ENCODE measurements around the gene PLAU.
A peak's percentile ranks its signal among the peaks of the same experiment; 100 is the strongest.
"Not testable (repeated sequence)": the region's sequence is repeated elsewhere in the genome, so short reads cannot be mapped to it uniquely, and the experiment has no call there.

Gene PLAU

GRCh38 chr10:73959484-73960243, 48.7 kb downstream of the PLAU start:
- Histone ChIP-seq H3K27me3 (ENCODE audit: control insufficient read depth in 1 of 2, insufficient read depth in 2 of 2, low read length in 2 of 2) (no peaks in the 10 kb centered on the region), H3K36me3 (ENCODE audit: control insufficient read depth in 2 of 2, insufficient read depth in 2 of 2, low read length in 2 of 2) (no peaks in the 10 kb centered on the region), H3K4me3 (ENCODE audit: low read length in 2 of 2) (no peak overlapping the region), H3K4me1 (ENCODE audit: control insufficient read depth, insufficient read depth, low read length) (peaks cover 20% of the 10 kb centered on the region), H3K27ac (ENCODE audit: low read length) (no peak overlapping the region), H3K9me3 (ENCODE audit: control insufficient read depth in 2 of 2, low read length in 2 of 2) (no peaks in the 10 kb centered on the region), H3K9ac (ENCODE audit: low read length in 2 of 2) (no peak overlapping the region)

GRCh38 chr10:73962386-73962785, 51.5 kb downstream of the PLAU start:
- Histone ChIP-seq H3K9me3 (ENCODE audit: control insufficient read depth in 2 of 2, low read length in 2 of 2) (no peaks in the 10 kb centered on the region), H3K4me1 (ENCODE audit: control insufficient read depth, insufficient read depth, low read length) (peaks cover 23% of the 10 kb centered on the region)

DNA sequence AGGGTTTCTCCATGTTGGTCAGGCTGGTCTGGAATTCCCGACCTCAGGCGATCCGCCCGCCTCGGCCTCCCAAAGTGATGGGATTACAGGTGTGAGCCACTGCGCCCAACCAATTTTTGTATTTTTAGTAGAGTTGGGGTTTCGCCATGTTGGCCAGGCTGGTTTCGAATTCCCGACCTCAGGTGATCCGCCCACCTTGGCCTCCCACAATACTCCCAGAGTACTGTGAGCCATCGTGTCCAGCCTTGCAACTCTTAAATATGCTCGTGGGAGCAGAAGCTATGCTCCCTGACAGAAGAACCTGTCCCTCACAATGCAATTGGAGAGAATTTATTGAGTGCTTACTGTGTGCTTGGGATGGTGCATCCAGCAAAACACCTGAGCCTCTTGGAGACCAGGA, 52.6 kb downstream of the PLAU start:
- Histone ChIP-seq H3K27ac (ENCODE audit: low read length) (peak overlapping the region; percentile 1), H3K4me1 (ENCODE audit: control insufficient read depth, insufficient read depth, low read length) (peaks cover 32% of the 10 kb centered on the region)
- H3K4me3 ChIP-seq (ENCODE audit: low read length in 2 of 2); H3K9me3 ChIP-seq (ENCODE audit: control insufficient read depth in 2 of 2, low read length in 2 of 2); H3K27me3 ChIP-seq (ENCODE audit: control insufficient read depth in 1 of 2, insufficient read depth in 2 of 2, low read length in 2 of 2); H3K9ac ChIP-seq (ENCODE audit: low read length in 2 of 2); H3K36me3 ChIP-seq (ENCODE audit: control insufficient read depth in 2 of 2, insufficient read depth in 2 of 2, low read length in 2 of 2): not testable (repeated sequence)

More at GRCh38 chr10:73962386-73962785, 51.5 kb downstream of the PLAU start:
- Histone ChIP-seq H3K9ac (ENCODE audit: low read length in 2 of 2) (no peak overlapping the region), H3K4me3 (ENCODE audit: low read length in 2 of 2) (no peak overlapping the region), H3K36me3 (ENCODE audit: control insufficient read depth in 2 of 2, insufficient read depth in 2 of 2, low read length in 2 of 2) (no peaks in the 10 kb centered on the region), H3K27ac (ENCODE audit: low read length) (no peak overlapping the region), H3K27me3 (ENCODE audit: control insufficient read depth in 1 of 2, insufficient read depth in 2 of 2, low read length in 2 of 2) (no peaks in the 10 kb centered on the region)

GRCh38 chr10:73964743-73965142, 53.8 kb downstream of the PLAU start:
- H3K4me1 ChIP-seq (ENCODE audit: control insufficient read depth, insufficient read depth, low read length): peaks cover 41% of the 10 kb centered on the region

DNA sequence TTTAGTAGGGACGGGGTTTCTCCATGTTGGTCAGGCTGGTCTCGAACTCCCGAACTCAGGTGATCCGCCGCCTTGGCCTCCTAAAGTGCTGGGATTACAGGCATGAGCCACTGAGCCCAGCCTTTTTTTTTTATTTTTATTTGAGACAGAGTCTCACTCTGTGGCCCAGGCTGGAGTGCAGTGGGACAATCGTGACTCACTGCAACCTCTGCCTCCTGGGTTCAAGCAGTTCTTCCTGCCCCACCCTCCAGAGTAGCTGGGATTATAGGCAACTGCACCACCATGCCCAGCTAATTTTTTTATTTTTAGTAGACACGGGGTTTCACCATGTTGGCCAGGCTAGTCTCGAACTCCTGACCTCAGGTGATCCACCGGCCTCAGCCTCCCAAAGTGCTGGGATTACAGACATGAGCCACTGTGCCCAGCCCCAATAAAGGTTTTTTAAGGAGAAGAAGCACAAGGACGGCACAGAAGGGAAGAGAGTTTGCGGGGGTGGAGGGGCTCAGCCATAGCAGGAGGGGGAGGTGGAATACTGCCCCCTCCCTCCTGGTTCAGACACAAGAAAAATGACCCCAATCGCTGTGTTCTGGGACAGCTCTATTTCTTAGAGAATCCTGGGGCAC, 54.4 kb downstream of the PLAU start:
- not testable (repeated sequence) for H3K36me3 ChIP-seq (ENCODE audit: control insufficient read depth in 2 of 2, insufficient read depth in 2 of 2, low read length in 2 of 2); H3K27me3 ChIP-seq (ENCODE audit: control insufficient read depth in 1 of 2, insufficient read depth in 2 of 2, low read length in 2 of 2); H3K9me3 ChIP-seq (ENCODE audit: control insufficient read depth in 2 of 2, low read length in 2 of 2)
- H3K9ac ChIP-seq (ENCODE audit: low read length in 2 of 2): peak overlapping the region; percentile 81 to 84
- peaks cover 39% of the 10 kb centered on the region for H3K4me1 ChIP-seq (ENCODE audit: control insufficient read depth, insufficient read depth, low read length)
- peak overlapping the region; percentile 29 to 61 for H3K4me3 ChIP-seq (ENCODE audit: low read length in 2 of 2)
- H3K27ac ChIP-seq (ENCODE audit: low read length): peak overlapping the region; percentile 97

More at GRCh38 chr10:73964743-73965142, 53.8 kb downstream of the PLAU start:
- Histone ChIP-seq H3K9me3 (ENCODE audit: control insufficient read depth in 2 of 2, low read length in 2 of 2) (no peaks in the 10 kb centered on the region), H3K36me3 (ENCODE audit: control insufficient read depth in 2 of 2, insufficient read depth in 2 of 2, low read length in 2 of 2) (no peaks in the 10 kb centered on the region), H3K27me3 (ENCODE audit: control insufficient read depth in 1 of 2, insufficient read depth in 2 of 2, low read length in 2 of 2) (no peaks in the 10 kb centered on the region), H3K4me3 (ENCODE audit: low read length in 2 of 2) (no peak overlapping the region), H3K9ac (ENCODE audit: low read length in 2 of 2) (no peak overlapping the region), H3K27ac (ENCODE audit: low read length) (peak overlapping the region; percentile 97)

DNA sequence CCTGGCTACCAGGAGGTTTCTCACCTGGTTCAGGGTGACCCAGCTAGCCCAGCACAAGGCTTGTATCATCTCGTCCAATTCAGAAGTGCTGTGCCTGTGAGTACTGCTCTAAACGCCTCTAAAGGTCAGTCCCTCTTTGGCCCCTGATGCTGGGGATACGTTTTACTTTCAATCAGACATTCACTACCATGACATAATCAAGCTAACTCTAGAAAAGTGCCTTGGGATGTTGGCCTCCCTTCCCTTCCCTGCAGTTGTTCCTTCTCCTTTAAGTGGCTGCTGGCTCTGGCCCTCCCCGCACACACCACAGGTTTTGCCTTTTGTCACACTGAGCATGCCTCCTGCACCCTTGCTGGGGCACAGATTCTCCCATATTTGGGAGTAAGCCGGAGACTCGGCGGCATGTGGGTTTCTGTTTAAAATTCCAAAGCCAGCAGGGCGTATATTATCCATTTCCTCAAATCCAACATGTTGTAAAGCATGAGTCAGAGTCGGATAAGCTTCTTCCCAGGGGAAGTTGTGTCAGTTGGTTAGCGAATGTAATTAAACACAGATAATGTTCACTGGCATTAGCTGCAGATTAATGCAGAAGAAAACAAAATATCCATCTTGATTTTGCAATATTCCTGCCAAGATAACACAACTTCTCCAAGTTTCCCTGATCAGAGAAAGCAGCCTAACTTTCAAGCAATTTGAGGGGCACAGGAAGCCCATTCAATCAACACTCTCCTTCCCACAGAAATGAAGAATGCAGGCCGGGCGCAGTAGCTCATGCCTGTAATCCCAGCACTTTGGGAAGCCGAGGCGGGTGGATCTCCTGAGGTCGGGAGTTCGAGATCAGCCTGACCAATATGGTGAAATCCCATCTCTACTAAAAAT, 55.2 kb downstream of the PLAU start:
- no peaks in the 10 kb centered on the region for H3K36me3 ChIP-seq (ENCODE audit: control insufficient read depth in 2 of 2, insufficient read depth in 2 of 2, low read length in 2 of 2)
- H3K27me3 ChIP-seq (ENCODE audit: control insufficient read depth in 1 of 2, insufficient read depth in 2 of 2, low read length in 2 of 2): no peaks in the 10 kb centered on the region
- peak overlapping the region; percentile 97 for H3K27ac ChIP-seq (ENCODE audit: low read length)
- peak overlapping the region; percentile 81 to 84 for H3K9ac ChIP-seq (ENCODE audit: low read length in 2 of 2)
- no peaks in the 10 kb centered on the region for H3K9me3 ChIP-seq (ENCODE audit: control insufficient read depth in 2 of 2, low read length in 2 of 2)
- peak overlapping the region; percentile 47 to 61 for H3K4me3 ChIP-seq (ENCODE audit: low read length in 2 of 2)
- peaks cover 39% of the 10 kb centered on the region for H3K4me1 ChIP-seq (ENCODE audit: control insufficient read depth, insufficient read depth, low read length)

GRCh38 chr10:73967022-73967429, 56.1 kb downstream of the PLAU start:
- Histone ChIP-seq H3K4me3 (ENCODE audit: low read length in 2 of 2) (peak overlapping the region in 1 of 2 donors; percentile 11), H3K27ac (ENCODE audit: low read length) (peak overlapping the region; percentile 97), H3K9ac (ENCODE audit: low read length in 2 of 2) (peak overlapping the region; percentile 38 to 81), H3K36me3 (ENCODE audit: control insufficient read depth in 2 of 2, insufficient read depth in 2 of 2, low read length in 2 of 2) (no peaks in the 10 kb centered on the region), H3K9me3 (ENCODE audit: control insufficient read depth in 2 of 2, low read length in 2 of 2) (no peaks in the 10 kb centered on the region), H3K27me3 (ENCODE audit: control insufficient read depth in 1 of 2, insufficient read depth in 2 of 2, low read length in 2 of 2) (no peaks in the 10 kb centered on the region), H3K4me1 (ENCODE audit: control insufficient read depth, insufficient read depth, low read length) (peaks cover 39% of the 10 kb centered on the region)
